ENCODE results near the gene UNC13B.

The UNC13B gene

DNA sequence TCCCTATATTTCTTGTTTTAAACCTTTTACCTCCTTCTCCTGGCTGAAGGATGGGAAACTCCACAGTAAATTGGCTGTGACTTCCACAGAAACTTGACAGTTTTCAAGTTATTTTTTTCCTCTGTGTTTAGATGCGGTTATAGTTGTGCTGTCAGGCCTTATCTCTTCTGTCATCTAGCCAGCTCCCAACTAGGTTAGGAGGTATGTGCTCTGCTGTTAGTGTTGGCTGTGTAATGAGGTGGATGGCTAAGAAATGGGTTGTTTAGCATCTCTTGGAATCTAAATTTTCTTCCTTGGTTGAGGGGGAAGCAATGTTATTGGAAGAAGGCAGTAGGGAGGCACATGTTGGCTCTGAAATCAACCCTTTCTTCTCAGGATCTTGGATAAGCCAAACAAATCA, 178.2 kb downstream of the UNC13B start:
- no peak for DNase-seq

- DNase-seq, result no peak
Observed at GRCh38 chr9:35341021-35341420, 179.2 kb downstream of the UNC13B start.

- no peak for DNase-seq
Observed at GRCh38 chr9:35341585-35341984, 179.8 kb downstream of the UNC13B start.

DNA sequence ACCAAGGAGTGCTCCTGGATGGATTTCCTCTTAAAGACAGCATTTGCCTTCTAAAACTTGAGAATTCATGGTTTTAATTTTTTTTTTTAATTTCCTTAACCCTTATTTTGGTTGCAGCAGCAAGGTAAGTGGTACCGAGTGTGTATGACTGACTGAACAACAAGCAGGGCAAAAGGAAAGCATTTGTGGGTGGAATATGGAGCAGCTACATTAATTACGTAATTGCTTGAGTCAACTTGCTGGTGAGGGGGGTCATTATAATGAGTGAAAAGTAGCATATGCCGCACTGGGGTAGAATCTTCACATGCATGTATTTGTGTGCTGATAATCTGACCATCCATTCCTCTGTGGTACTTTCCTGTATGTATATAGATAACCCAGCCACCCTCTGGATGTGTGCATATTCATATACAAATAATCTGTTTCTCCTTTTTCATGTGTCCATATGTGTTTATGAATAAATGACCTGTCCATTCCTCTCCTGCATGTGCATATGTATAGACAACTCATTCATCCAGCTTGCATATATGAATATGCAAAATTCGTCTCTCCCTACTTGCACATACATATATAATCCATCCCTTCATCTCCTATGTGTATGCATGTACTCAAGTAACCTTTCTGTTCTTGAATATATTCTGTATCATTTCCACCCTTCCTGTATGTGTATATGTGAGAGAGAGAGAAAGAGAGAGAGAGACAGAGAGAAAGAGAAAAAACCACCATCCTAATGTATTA, 180.6 kb downstream of the UNC13B start:
- no peak for DNase-seq

- DNase-seq, result no peak
Observed at GRCh38 chr9:35348109-35348508, 186.3 kb downstream of the UNC13B start.

DNA sequence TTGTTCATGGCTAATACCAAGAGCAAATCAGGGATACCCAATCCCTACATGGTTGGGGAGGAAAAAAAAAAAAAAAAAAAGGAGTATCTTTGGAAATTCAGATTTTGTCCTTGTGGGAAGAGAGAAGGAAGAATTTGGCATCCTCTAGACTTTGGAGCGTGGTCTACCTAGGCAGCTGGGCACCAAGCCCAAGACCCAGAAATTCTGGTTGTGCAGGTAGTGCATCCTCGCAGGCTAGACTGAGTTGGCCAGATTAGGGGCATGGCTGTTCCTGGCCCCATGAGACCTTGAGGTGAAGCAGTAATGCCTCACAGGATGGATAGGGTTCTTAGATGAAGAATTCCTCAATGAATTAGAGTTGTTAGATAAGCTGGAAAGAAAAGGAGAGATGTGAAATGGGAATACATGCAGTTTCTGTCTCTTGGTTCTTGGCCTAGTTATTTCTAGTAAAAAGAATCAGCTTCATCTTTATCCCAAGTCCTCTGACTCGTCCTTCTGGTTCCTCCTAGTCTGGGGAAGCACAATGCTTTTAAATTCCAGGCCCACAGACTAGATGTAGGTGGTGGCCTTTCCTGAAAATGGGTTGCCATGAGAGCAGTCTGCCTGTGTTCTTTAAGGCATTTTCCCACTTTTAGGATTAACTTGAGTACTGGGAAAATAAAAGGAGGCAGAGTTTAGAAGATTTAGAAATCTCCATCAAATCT, 187.6 kb downstream of the UNC13B start:
- DNase-seq, result no peak

GRCh38 chr9:35350212-35350611, 188.4 kb downstream of the UNC13B start:
- no peak for DNase-seq

- no peak for DNase-seq
Observed at GRCh38 chr9:35350827-35351549, 189.2 kb downstream of the UNC13B start.

DNA sequence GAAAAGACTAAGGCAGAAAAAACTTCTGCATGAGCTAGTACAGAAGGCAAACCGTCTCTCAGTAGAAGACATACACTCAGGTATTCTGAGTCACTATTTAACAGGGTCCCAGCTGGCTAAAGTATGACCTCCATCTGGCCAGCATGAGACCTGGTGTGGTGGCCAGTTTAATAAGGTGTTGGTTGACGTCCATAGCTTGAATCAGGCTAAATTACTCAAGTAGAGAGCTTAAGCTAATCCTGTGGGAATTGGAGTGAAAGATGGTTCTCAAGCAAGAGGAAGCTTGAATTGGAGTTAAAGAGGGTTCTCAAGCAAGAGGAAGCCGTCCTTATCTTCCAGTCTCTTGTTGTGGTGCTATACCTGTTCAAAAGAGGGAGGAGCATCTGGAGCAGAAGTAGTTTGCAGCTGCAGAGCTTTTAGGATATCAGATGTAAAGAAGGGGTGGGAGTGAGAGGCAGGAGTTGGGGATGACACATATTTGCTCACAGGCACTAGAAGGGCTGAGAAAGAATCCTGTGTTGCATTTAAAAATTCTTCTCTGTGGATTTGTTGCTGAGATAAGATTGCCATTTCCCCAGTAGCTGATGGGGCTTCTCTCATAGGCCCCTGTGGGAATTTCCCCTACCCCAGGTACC, 192.0 kb downstream of the UNC13B start:
- no peak for DNase-seq

- no peak for DNase-seq
Observed at GRCh38 chr9:35355939-35356338, 194.1 kb downstream of the UNC13B start.

- no peak for DNase-seq
Observed at GRCh38 chr9:35357116-35357515, 195.3 kb downstream of the UNC13B start.

DNA sequence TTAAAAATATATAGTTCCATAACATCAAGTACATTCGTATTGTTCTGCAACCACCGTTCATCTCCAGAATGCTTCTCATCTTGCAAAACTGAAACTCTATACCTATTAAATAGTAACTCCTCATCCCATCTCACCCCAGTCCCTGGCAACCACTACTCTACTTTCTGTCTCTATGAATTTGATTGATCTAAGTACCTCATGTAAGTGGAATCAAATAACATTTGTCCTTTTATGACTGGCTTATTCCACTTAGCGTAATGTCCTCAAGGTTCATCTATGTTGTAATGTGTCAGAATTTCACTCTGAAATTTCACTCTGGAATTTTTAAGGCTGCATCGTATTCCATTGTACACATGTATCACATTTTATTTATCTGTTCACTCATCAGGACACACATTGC, 196.0 kb downstream of the UNC13B start:
- no peak for DNase-seq

DNA sequence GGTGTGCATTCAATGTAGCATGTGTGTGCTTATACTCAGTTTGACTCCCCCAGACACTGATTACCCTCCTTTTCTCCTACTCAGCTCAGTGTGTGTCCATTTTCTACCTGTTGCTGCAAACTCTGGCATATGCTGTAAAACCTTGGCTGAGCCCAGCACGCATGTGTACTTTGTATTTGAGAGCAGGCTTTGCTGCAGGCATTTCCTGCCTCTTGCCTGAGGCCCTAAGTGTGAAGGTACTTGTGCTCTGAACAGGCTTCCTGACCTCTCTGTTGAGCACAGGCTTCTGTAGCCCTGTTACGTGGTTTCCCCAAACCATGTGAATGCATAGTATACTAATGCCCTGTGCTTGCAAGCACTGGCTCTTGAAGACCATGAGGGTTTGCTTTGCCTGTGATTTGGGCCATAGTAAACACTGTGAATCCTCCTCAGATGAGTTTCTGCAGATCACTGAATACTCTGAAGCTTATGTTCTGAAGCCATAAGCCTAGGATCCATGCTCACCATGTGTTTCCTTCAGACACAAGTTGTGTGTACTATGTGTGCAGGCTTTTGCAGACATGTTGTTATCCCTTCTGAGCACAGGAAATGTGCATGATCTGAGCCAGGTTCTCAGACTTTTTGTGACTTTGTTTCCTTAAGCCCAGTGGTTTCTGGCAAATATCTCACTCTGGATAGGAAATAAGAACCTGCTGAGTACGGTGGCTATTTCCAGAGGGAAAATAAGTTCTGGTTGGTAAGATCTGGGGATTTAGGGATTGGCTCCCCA, 203.2 kb downstream of the UNC13B start:
- DNase-seq, result no peak

DNA sequence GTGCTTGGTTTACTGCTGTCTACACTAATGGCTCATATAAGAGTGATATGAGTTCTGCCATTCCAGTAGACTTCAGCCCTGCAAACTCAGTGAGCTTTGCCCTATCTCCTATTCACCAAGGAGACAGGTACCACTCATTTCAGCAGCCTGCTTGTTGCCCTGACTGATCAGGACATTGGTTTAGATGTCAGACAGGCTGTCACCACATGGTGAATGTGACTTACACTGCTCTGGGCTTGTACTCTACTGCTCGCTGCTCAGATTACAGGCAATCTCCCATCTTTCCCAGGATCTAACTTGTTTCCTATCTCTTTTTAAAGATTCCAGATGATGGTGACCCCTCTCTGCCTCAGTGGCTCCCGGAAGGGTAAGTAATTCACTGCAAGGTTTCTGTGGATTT, 204.8 kb downstream of the UNC13B start:
- no peak for DNase-seq

GRCh38 chr9:35367451-35367850, 205.6 kb downstream of the UNC13B start:
- DNase-seq, result no peak

- no peak for DNase-seq
Observed at GRCh38 chr9:35370241-35370640, 208.4 kb downstream of the UNC13B start.

- no peak for DNase-seq
Observed at GRCh38 chr9:35374436-35374835, 212.6 kb downstream of the UNC13B start.

GRCh38 chr9:35374910-35375309, 213.1 kb downstream of the UNC13B start:
- no peak for DNase-seq

DNA sequence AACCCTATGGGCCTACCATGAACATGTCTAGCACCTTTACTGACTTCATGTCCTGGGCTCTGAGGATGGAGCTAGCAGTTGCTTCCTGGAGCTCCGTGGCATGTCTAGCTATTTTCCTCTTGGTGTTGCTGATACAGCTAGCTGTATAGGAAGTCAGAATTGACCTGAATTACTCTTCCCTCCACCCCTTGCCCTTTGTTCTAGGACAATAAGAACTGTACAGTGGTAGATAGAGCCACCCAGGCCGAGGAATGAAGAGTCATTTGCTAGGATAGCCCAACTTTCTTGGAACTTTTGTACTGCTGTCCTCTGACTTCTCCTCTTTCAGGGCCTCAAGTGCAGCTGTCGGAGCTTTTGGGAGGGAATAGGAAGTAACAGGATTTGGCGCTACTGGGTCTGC, 218.2 kb downstream of the UNC13B start:
- DNase-seq, result no peak

DNA sequence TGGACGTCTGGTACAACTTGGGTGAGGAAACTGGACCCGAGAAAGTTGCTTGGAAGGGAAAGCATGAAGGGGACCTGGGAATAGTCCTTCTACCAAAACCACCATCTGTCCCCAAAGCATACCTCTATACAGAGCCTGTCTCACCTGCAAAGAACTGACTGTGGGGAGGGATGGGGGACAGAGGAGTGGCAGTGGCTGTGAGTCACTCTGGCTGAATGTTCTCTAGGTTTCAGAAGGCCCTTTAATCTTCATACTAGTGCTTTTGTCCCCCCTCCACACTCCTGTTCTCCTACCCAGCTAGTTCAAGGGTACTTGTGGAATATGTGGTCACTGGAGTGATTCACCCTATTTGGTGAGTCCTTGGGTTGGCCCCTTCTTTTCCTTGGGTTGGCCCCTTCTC, 218.8 kb downstream of the UNC13B start:
- no peak for DNase-seq

DNA sequence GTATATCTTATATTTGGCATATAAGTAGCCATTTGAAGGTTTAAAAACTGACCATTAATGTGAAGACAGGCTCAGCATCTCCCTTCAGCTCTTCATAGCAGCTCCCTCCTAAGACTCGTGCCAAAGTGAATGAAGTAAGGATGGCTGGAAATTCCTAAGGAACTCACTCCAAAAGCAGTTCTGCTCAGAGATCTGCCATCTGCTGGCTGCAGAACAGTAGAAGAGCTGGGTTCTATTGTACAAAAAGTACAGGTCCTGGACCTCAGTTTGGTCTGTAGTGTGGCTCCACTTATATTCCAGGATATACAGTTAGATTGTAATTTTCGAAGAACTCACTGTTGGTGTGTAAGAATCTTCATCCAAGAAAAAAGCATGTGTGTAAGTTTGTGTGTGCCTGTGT, 223.2 kb downstream of the UNC13B start:
- DNase-seq, result no peak

DNA sequence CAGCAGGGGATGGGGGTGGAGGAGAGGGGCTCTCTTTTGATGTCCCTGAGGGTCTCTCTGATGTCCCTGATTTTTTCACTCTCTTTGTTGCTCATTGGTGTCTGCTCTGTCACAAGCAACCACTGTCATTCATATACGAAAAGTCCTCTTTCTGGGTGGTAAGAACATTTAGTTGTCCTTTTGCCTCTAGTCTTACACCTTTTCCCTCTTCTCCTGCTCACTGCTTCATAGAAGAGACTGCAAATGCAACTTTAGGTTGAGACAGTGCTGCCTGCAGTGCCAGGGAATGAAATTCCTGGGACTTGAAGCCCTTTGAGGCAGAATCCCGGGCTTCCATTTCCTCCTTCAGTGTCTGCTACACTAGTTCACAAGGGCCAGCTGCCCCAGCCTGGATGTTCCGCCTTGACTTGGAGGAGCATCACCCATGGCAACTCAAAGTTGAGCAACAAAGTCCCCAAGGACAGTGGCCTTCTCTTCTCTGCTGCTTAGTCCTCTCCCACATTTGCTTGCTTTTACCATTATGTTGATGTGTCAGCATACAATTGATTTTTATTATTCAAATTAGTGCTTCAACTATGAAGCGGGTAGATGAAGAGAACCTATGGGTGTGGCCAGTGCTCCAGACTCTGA, 233.4 kb downstream of the UNC13B start:
- DNase-seq, result no peak

Data from NCI-H1436 (cell line).